Body of pancreas (tissue), 4 donors: ENCODE results near the gene RAD51B.

Experiments
- POLR2A ChIP-seq, 3 donors: fragments of 450-650 bp; IDR thresholded peaks; one replicate each; pipeline ENCODE4 v1.6.1; 2016; ENCODE audit warnings: antibody characterized with exemption in 3 of 3, mild to moderate bottlenecking in 2 of 3
- TF ChIP-seq, protein P1 (sequence below), 7 experiments: fragments of 450-650 bp in 4 of 7; fragments of 200-600 bp in 3 of 7; sonication (generic) in 3 of 7; IDR thresholded peaks; one replicate each; pipeline ENCODE4 v1.5.1; 2016 to 2019; ENCODE audit warnings: antibody characterized with exemption in 7 of 7

DNA sequence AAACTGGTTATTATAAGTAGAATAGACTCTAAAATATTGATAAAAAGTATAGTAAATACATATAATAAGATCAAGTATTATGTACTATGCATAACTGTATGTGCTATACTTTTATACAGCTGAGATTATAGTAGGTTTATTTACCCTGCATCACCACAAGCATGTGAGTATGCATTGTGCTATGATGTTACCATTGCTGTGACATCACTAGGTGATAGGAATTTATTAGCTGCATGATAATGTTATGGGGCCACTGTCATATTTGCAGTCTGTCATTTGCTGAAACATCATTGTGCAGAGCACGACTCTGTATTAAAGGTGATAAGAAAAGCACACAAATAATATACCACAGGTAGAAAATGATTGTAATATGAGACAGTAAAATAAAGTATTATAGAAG lies 587.7 kb downstream of the RAD51B start:
- TF ChIP-seq, protein P1, sequence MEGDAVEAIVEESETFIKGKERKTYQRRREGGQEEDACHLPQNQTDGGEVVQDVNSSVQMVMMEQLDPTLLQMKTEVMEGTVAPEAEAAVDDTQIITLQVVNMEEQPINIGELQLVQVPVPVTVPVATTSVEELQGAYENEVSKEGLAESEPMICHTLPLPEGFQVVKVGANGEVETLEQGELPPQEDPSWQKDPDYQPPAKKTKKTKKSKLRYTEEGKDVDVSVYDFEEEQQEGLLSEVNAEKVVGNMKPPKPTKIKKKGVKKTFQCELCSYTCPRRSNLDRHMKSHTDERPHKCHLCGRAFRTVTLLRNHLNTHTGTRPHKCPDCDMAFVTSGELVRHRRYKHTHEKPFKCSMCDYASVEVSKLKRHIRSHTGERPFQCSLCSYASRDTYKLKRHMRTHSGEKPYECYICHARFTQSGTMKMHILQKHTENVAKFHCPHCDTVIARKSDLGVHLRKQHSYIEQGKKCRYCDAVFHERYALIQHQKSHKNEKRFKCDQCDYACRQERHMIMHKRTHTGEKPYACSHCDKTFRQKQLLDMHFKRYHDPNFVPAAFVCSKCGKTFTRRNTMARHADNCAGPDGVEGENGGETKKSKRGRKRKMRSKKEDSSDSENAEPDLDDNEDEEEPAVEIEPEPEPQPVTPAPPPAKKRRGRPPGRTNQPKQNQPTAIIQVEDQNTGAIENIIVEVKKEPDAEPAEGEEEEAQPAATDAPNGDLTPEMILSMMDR (IDR thresholded peaks at IDR 0.05) = no peak
- no peak for TF ChIP-seq POLR2A (IDR thresholded peaks at IDR 0.05)
